CD14-positive monocyte (primary cell): ENCODE measurements around the gene REEP3. TPM values are rescaled to one million over a fixed set of nuclear protein-coding genes. Genes with fewer than 3 reads are reported as not detected.
A peak's percentile ranks its signal among the peaks of the same experiment; 100 is the strongest.

ENCODE experiments used
- DNase-seq, 3 donors: peaks; one replicate each; pipeline ENCODE4 v3.0.0-alpha.2; 2011 to 2022
- H2AFZ ChIP-seq: 2 replicates; pipeline ENCODE4 v1.6.0; 2012; ENCODE audit warnings: mild to moderate bottlenecking, low read depth, low read length, inconsistent platforms; ENCODE audit not compliant: insufficient read depth, poor library complexity, severe bottlenecking
- H3K27ac ChIP-seq, 2 donors: 1 replicate in 1 of 2; 2 replicates in 1 of 2; pipeline ENCODE4 v1.5.1; 2012 to 2013; ENCODE audit warnings: low read length in 2 of 2, control low read depth in 1 of 2, inconsistent platforms in 1 of 2, low read depth in 1 of 2, mild to moderate bottlenecking in 1 of 2
- H3K27me3 ChIP-seq, 2 donors: one replicate each; pipeline versions ENCODE4 v1.6.0 to v1.6.1; 2011 to 2013; ENCODE audit warnings: low read length in 2 of 2; ENCODE audit not compliant: control insufficient read depth in 2 of 2, insufficient read depth in 2 of 2
- H3K36me3 ChIP-seq, 2 donors: replicated peaks in 1 of 2; 1 replicate in 1 of 2; 2 replicates in 1 of 2; pipeline versions ENCODE4 v1.5.1 to v1.6.1; 2012 to 2013; ENCODE audit warnings: low read length in 2 of 2, control low read depth in 1 of 2, inconsistent platforms in 1 of 2, mild to moderate bottlenecking in 1 of 2; ENCODE audit not compliant: insufficient read depth in 2 of 2, control insufficient read depth in 1 of 2
- H3K4me1 ChIP-seq, 2 donors: 1 replicate in 1 of 2; 2 replicates in 1 of 2; pipeline versions ENCODE4 v1.5.1 to v1.6.1; 2012 to 2013; ENCODE audit warnings: low read length in 2 of 2, control low read depth in 1 of 2, inconsistent platforms in 1 of 2, mild to moderate bottlenecking in 1 of 2, moderate library complexity in 1 of 2; ENCODE audit not compliant: insufficient read depth in 2 of 2, control insufficient read depth in 1 of 2
- H3K4me2 ChIP-seq: replicated peaks from 2 replicates; pipeline ENCODE3; 2012; ENCODE audit warnings: low read length, moderate library complexity, mild to moderate bottlenecking; ENCODE audit not compliant: poor library complexity, severe bottlenecking; ENCODE audit errors: extremely low read depth
- H3K4me3 ChIP-seq, 3 experiments: fragments of 200-600 bp in 1 of 3; sonication (generic) in 1 of 3; replicated peaks in 1 of 3; 1 replicate in 2 of 3; 2 replicates in 1 of 3; pipeline ENCODE4 v1.5.1; 2011 to 2013; ENCODE audit warnings: low read length in 3 of 3, mild to moderate bottlenecking in 3 of 3, control low read depth in 2 of 3, low read depth in 2 of 3, inconsistent platforms in 1 of 3, moderate library complexity in 1 of 3
- H3K79me2 ChIP-seq: 2 replicates; pipeline ENCODE4 v1.6.0; 2012; ENCODE audit warnings: mild to moderate bottlenecking, control low read depth, inconsistent platforms, low read length, moderate library complexity; ENCODE audit not compliant: insufficient read depth
- H3K9ac ChIP-seq: 2 replicates; pipeline ENCODE4 v1.6.0; 2017; ENCODE audit warnings: low read length, mild to moderate bottlenecking; ENCODE audit not compliant: insufficient read depth, poor library complexity, severe bottlenecking
- H3K9me3 ChIP-seq, 2 donors: replicated peaks in 1 of 2; 1 replicate in 1 of 2; 2 replicates in 1 of 2; pipeline versions ENCODE4 v1.5.1 to v1.6.1; 2012 to 2013; ENCODE audit warnings: low read length in 2 of 2, control low read depth in 1 of 2; ENCODE audit not compliant: control insufficient read depth in 1 of 2, insufficient read depth in 1 of 2
- H4K20me1 ChIP-seq: 2 replicates; pipeline ENCODE4 v1.6.0; 2012; ENCODE audit warnings: mild to moderate bottlenecking, low read length, control low read depth, moderate library complexity; ENCODE audit not compliant: insufficient read depth
- H3K27ac Mint-ChIP-seq, 7 donors: one replicate each; pipeline ENCODE4 v1.8.0; 2020; ENCODE audit warnings: mild to moderate bottlenecking in 7 of 7, mixed read lengths in 7 of 7, moderate library complexity in 6 of 7, inconsistent platforms in 2 of 7
- H3K27me3 Mint-ChIP-seq, 3 donors: one replicate each; pipeline ENCODE4 v1.8.0; 2021 to 2022; ENCODE audit warnings: low read depth in 3 of 3, mild to moderate bottlenecking in 3 of 3, mixed read lengths in 3 of 3, moderate library complexity in 3 of 3, inconsistent platforms in 1 of 3
- H3K36me3 Mint-ChIP-seq, 2 donors: one replicate each; pipeline ENCODE4 v1.8.0; 2020; ENCODE audit warnings: mixed read lengths in 2 of 2, inconsistent platforms in 1 of 2, mild to moderate bottlenecking in 1 of 2
- H3K4me1 Mint-ChIP-seq: one replicate; pipeline ENCODE4 v1.8.0; 2020; ENCODE audit warnings: mild to moderate bottlenecking, mixed read lengths
- H3K4me3 Mint-ChIP-seq, 2 donors: one replicate each; pipeline ENCODE4 v1.8.0; 2020; ENCODE audit warnings: mild to moderate bottlenecking in 2 of 2, mixed read lengths in 2 of 2, moderate library complexity in 1 of 2
- H3K9me3 Mint-ChIP-seq, 7 donors: one replicate each; pipeline ENCODE4 v1.8.0; 2020 to 2022; ENCODE audit warnings: mixed read lengths in 7 of 7, mild to moderate bottlenecking in 6 of 7, moderate library complexity in 6 of 7, inconsistent platforms in 2 of 7
- CTCF ChIP-seq: fragments of 200-600 bp; IDR thresholded peaks from one replicate; pipeline ENCODE4 v1.8.0; 2022; ENCODE audit warnings: antibody characterized with exemption, mild to moderate bottlenecking
- WGBS: methylation state at CpG from one replicate; pipeline ENCODE4 v1.1.5; 2013; ENCODE audit warnings: missing lambda C conversion rate; ENCODE audit not compliant: insufficient coverage; 5-methylcytosine and 5-hydroxymethylcytosine counted together
- intact Hi-C, 2 donors: fragments of 100-400 bp; cut with micrococcal nuclease; formaldehyde crosslinking; loops; one replicate each; pipeline versions ENCODE4 v1.15.0 to v1.15.1; 2023
- polyA plus RNA-seq, 3 donors: library from polyadenylated mRNA; depleted of rRNA in 1 of 3; unstranded in 2 of 3; stranded (reverse) in 1 of 3; fragments of 300-500 nt in 2 of 3; fragments of >200 nt in 1 of 3; fragmentation: Illumina TruSeq in 2 of 3; gene quantifications; 1 replicate in 2 of 3; 2 replicates in 1 of 3; pipeline ENCODE4 v1.2.3, GENCODE V29; 2012 to 2021

The REEP3 gene
- polyA plus RNA-seq, 3 donors, result 9.1 to 17.7 (median 17.7) TPM

- Mint-ChIP-seq H3K27ac (no peak overlapping the region), H3K4me3 (no peak overlapping the region), H3K27me3 (peaks cover 0 to 2% (median 2%) of the 10 kb centered on the region in 3 donors), H3K9me3 (peaks cover 0 to 2% (median 0%) of the 10 kb centered on the region in 7 donors), H3K36me3 (no peaks in the 10 kb centered on the region), H3K4me1 (peaks cover 4% of the 10 kb centered on the region)
- no peaks in the 10 kb centered on the region for H4K20me1 ChIP-seq
- no CpG with 5 or more reads among the region's 4 CpGs for WGBS
- no peaks in the 10 kb centered on the region for H3K9me3 ChIP-seq
- intact Hi-C loops, result no loop called here
- no peak overlapping the region for H3K4me3 ChIP-seq
- no peaks in the 10 kb centered on the region for H3K79me2 ChIP-seq
- H3K9ac ChIP-seq, result no peak overlapping the region
- H3K4me1 ChIP-seq, result no peaks in the 10 kb centered on the region
- H3K36me3 ChIP-seq, result no peaks in the 10 kb centered on the region
- H3K27ac ChIP-seq, result no peak overlapping the region
- peak overlapping the region; percentile 1 for H2AFZ ChIP-seq
- no peak overlapping the region for H3K4me2 ChIP-seq
- no peak for DNase-seq
- no peak for TF ChIP-seq CTCF
- no peaks in the 10 kb centered on the region for H3K27me3 ChIP-seq
These were observed 144.5 kb downstream of the REEP3 start for GRCh38 chr10:63665670-63666134.

GRCh38 chr10:63666836-63667383 is 145.7 kb downstream of the REEP3 start:
- Histone ChIP-seq H4K20me1 (no peaks in the 10 kb centered on the region), H2AFZ (no peak overlapping the region), H3K4me2 (no peak overlapping the region), H3K79me2 (no peaks in the 10 kb centered on the region), H3K4me3 (no peak overlapping the region), H3K9me3 (no peaks in the 10 kb centered on the region), H3K27me3 (no peaks in the 10 kb centered on the region), H3K36me3 (no peaks in the 10 kb centered on the region), H3K4me1 (no peaks in the 10 kb centered on the region), H3K9ac (no peak overlapping the region), H3K27ac (no peak overlapping the region)
- 0% methylated on average over 1 of the region's 4 CpGs for WGBS
- no peaks in the 10 kb centered on the region for H3K36me3 Mint-ChIP-seq
- peak in 1 of 3 donors; percentile 15 for DNase-seq
- peaks cover 4% of the 10 kb centered on the region for H3K4me1 Mint-ChIP-seq
- intact Hi-C loops, result no loop called here
- H3K27ac Mint-ChIP-seq, result no peak overlapping the region
- no peak overlapping the region for H3K4me3 Mint-ChIP-seq
- TF ChIP-seq CTCF, result no peak
- peaks cover 0 to 2% (median 2%) of the 10 kb centered on the region in 3 donors for H3K27me3 Mint-ChIP-seq
- H3K9me3 Mint-ChIP-seq, result peaks cover 0 to 2% (median 0%) of the 10 kb centered on the region in 7 donors
